Measurements from ENCODE around the gene HNF1A.

- TF ChIP-seq EZH2 (IDR thresholded peaks at IDR 0.05; ENCODE audit: low read length): no peak
- TF ChIP-seq, protein P1, sequence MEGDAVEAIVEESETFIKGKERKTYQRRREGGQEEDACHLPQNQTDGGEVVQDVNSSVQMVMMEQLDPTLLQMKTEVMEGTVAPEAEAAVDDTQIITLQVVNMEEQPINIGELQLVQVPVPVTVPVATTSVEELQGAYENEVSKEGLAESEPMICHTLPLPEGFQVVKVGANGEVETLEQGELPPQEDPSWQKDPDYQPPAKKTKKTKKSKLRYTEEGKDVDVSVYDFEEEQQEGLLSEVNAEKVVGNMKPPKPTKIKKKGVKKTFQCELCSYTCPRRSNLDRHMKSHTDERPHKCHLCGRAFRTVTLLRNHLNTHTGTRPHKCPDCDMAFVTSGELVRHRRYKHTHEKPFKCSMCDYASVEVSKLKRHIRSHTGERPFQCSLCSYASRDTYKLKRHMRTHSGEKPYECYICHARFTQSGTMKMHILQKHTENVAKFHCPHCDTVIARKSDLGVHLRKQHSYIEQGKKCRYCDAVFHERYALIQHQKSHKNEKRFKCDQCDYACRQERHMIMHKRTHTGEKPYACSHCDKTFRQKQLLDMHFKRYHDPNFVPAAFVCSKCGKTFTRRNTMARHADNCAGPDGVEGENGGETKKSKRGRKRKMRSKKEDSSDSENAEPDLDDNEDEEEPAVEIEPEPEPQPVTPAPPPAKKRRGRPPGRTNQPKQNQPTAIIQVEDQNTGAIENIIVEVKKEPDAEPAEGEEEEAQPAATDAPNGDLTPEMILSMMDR (optimal IDR thresholded peaks at IDR 0.05 in 1 of 3, IDR thresholded peaks at IDR 0.05 in 1 of 3, conservative IDR thresholded peaks at IDR 0.05 in 1 of 3; ENCODE audit: extremely low read depth in 1 of 3, insufficient read depth in 2 of 3, low read length in 3 of 3): no peak
These were observed 9.9 kb downstream of the HNF1A start for GRCh38 chr12:120988234-120988633.
